ENCODE results near the gene SLC22A15. TPM values are rescaled to one million over a fixed set of nuclear protein-coding genes. Genes with fewer than 3 reads are reported as not detected.
A peak's percentile ranks its signal among the peaks of the same experiment; 100 is the strongest.

SLC22A15 gene
- total RNA-seq, 1 donor from 2014 or later = 9.8 TPM

DNA sequence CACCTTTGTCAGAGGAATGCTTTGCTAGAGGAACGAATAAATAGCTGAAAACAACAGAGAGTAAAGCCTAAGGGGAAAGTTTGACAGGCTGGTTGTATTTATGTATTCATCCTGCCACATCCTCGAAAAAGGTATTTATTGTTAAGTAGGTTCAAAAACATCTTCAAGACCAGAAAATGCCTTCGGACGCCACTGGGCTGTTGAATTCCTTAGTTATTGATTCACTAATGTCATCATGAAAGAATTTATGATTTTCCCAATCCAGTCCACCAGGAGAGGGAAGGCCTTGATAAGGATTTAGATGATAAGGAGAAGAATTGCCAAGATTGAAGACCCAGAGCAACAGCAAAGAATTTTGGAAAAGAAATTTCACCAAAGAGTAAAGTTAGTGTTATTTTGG lies 99.7 kb downstream of the SLC22A15 start:
- no peak overlapping the region for H3K27ac Mint-ChIP-seq (ENCODE audit: unreplicated experiment)
- H3K4me1 Mint-ChIP-seq (ENCODE audit: low read depth) = no peaks in the 10 kb centered on the region
- H3K4me3 Mint-ChIP-seq (ENCODE audit: unreplicated experiment) = no peak overlapping the region
- no peaks in the 10 kb centered on the region for H3K9me3 Mint-ChIP-seq (ENCODE audit: low read depth)
- H3K27me3 Mint-ChIP-seq (ENCODE audit: low read depth) = no peaks in the 10 kb centered on the region
- TF ChIP-seq, protein P1, sequence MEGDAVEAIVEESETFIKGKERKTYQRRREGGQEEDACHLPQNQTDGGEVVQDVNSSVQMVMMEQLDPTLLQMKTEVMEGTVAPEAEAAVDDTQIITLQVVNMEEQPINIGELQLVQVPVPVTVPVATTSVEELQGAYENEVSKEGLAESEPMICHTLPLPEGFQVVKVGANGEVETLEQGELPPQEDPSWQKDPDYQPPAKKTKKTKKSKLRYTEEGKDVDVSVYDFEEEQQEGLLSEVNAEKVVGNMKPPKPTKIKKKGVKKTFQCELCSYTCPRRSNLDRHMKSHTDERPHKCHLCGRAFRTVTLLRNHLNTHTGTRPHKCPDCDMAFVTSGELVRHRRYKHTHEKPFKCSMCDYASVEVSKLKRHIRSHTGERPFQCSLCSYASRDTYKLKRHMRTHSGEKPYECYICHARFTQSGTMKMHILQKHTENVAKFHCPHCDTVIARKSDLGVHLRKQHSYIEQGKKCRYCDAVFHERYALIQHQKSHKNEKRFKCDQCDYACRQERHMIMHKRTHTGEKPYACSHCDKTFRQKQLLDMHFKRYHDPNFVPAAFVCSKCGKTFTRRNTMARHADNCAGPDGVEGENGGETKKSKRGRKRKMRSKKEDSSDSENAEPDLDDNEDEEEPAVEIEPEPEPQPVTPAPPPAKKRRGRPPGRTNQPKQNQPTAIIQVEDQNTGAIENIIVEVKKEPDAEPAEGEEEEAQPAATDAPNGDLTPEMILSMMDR (IDR thresholded peaks at IDR 0.05) = no peak
- no peak for DNase-seq (ENCODE audit: low spot score)
- peaks cover 12% of the 10 kb centered on the region for H3K36me3 Mint-ChIP-seq (ENCODE audit: low read depth)

DNA sequence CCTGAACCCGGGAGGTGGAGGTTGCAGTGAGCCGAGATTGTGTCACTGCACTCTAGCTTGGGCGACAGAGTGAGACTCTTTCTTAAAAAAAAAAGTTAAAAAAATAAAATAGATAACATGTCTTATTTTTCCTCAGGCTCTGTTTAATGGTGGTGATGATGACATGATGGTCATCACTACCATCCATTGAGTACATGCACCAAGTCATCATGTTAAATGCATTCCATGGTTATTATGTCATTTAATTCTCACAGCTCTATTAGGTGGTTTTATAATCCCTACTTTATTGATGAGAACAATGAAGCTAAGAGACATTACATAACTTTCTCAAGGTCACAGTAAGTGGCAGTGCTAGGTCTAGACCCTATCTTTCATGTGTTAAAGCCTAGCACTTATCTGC lies 100.5 kb downstream of the SLC22A15 start:
- Mint-ChIP-seq H3K9me3 (ENCODE audit: low read depth) (no peaks in the 10 kb centered on the region), H3K36me3 (ENCODE audit: low read depth) (peaks cover 11% of the 10 kb centered on the region), H3K27me3 (ENCODE audit: low read depth) (no peaks in the 10 kb centered on the region), H3K27ac (ENCODE audit: unreplicated experiment) (no peak overlapping the region), H3K4me3 (ENCODE audit: unreplicated experiment) (no peak overlapping the region), H3K4me1 (ENCODE audit: low read depth) (no peaks in the 10 kb centered on the region)
- DNase-seq (ENCODE audit: low spot score) = no peak
- TF ChIP-seq, protein P1 (IDR thresholded peaks at IDR 0.05) = no peak

DNA sequence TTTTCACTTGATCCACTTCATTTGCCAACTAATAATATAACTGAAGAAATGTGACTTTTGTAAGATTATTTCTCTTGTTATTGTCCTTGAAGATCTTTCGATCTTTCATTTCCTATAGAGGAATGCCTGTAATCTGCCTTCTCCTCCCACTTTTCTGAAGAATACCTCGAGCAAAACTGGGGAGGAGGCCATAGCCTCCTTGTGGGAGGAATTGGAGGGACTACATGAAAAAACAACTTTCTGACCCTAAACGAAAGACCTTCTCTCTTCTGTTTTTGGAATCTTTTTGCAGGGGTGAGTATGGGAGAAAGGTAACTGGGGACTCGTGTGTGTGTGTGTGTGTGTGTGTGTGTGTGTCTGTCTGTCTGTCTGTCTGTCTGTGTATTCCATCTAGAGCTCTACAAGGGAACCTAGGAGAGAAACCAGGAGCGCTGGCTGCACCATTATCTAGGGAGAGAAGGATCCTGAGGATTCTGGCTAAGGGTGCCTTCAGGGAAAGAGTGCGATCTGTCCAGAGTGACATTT lies 102.4 kb downstream of the SLC22A15 start:
- peaks cover 7% of the 10 kb centered on the region for H3K36me3 Mint-ChIP-seq (ENCODE audit: low read depth)
- no peaks in the 10 kb centered on the region for H3K4me1 Mint-ChIP-seq (ENCODE audit: low read depth)
- TF ChIP-seq, protein P1 (IDR thresholded peaks at IDR 0.05) = peak; percentile 23
- no peak overlapping the region for H3K4me3 Mint-ChIP-seq (ENCODE audit: unreplicated experiment)
- no peaks in the 10 kb centered on the region for H3K9me3 Mint-ChIP-seq (ENCODE audit: low read depth)
- H3K27ac Mint-ChIP-seq (ENCODE audit: unreplicated experiment) = no peak overlapping the region
- H3K27me3 Mint-ChIP-seq (ENCODE audit: low read depth) = no peaks in the 10 kb centered on the region
- DNase-seq (ENCODE audit: low spot score) = no peak

DNA sequence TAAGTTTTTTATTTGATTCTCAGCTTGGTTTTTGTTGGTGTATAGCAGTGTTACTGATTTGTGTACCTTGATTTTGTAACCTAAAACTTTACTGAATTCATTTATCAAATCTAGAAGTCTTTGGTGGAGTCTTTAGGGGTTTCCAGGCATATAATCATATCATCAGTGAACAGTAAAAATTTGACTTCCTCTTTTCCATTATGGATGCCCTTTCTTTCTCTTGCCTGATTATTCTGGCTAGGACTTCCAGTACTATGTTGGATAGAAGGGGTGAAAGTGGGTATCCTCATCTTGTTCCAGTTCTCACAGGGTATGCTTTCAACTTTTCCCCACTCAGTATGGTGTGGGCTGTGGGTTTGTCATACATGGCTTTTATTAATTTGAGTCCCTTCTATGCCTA lies 111.3 kb downstream of the SLC22A15 start:
- Mint-ChIP-seq H3K27ac (ENCODE audit: unreplicated experiment) (no peak overlapping the region), H3K36me3 (ENCODE audit: low read depth) (peaks cover 38% of the 10 kb centered on the region), H3K9me3 (ENCODE audit: low read depth) (peaks cover 38% of the 10 kb centered on the region), H3K4me3 (ENCODE audit: unreplicated experiment) (no peak overlapping the region), H3K4me1 (ENCODE audit: low read depth) (no peaks in the 10 kb centered on the region), H3K27me3 (ENCODE audit: low read depth) (peaks cover 2% of the 10 kb centered on the region)
- TF ChIP-seq, protein P1 (IDR thresholded peaks at IDR 0.05) = no peak
- DNase-seq (ENCODE audit: low spot score) = no peak

DNA sequence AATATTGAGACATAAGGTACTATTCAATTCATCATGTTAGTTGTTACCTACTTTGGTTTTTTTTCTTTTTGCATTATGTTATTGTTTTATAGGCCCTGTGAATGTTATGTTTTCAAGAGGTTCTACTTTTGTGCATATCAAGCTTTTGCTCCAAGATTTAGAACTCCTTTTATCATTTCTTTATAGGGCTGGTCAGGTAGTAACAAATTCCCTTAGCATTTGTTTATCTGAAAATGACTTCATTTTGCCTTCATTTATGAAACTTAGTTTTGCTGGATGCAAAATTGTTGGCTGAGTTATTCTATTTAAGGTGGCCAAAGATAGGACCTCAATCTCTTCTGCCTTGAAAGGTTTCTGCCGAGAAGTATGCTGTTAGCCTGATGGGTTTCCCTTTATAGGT lies 113.6 kb downstream of the SLC22A15 start:
- Mint-ChIP-seq H3K4me1 (ENCODE audit: low read depth) (no peaks in the 10 kb centered on the region), H3K4me3 (ENCODE audit: unreplicated experiment) (no peak overlapping the region), H3K27ac (ENCODE audit: unreplicated experiment) (no peak overlapping the region), H3K9me3 (ENCODE audit: low read depth) (peaks cover 51% of the 10 kb centered on the region), H3K36me3 (ENCODE audit: low read depth) (peaks cover 44% of the 10 kb centered on the region), H3K27me3 (ENCODE audit: low read depth) (no peaks in the 10 kb centered on the region)
- TF ChIP-seq, protein P1 (IDR thresholded peaks at IDR 0.05) = no peak
- DNase-seq (ENCODE audit: low spot score) = no peak

Measured in chondrocyte (in vitro differentiated cells).